Measurements from ENCODE around the gene WEE1. TPM values are rescaled to one million over a fixed set of nuclear protein-coding genes. Genes with fewer than 3 reads are reported as not detected.

The WEE1 gene
- total and polyA plus RNA-seq, 2 donors (not counting 3 experiments of a cell fraction or from before 2014, with no cell fraction given): 19.2 to 42.8 TPM

- Histone ChIP-seq H3K4me3 (replicated peaks in 1 of 3; ENCODE audit: insufficient read depth in 1 of 3, low read depth in 1 of 3, low read length in 3 of 3) (no peak overlapping the region), H4K20me1 (replicated peaks; ENCODE audit: control insufficient read depth, extremely low read depth, insufficient read depth, low read length) (no peaks in the 10 kb centered on the region), H3K27ac (ENCODE audit: insufficient read depth, low read depth, low read length) (no peak overlapping the region), H3K36me3 (ENCODE audit: control insufficient read depth in 2 of 2, extremely low read depth in 1 of 2, insufficient read depth in 2 of 2, low read length in 2 of 2) (no peaks in the 10 kb centered on the region), H3K9ac (replicated peaks; ENCODE audit: extremely low read depth, insufficient read depth, low read length) (no peak overlapping the region), H3K9me1 (replicated peaks; ENCODE audit: control insufficient read depth, extremely low read depth, insufficient read depth, low read length) (no peaks in the 10 kb centered on the region), H3K27me3 (ENCODE audit: control insufficient read depth in 2 of 2, insufficient read depth in 2 of 2, low read length in 2 of 2) (no peaks in the 10 kb centered on the region), H3K4me2 (ENCODE audit: insufficient read depth, low read length) (no peak overlapping the region), H3K9me3 (replicated peaks; ENCODE audit: control insufficient read depth, insufficient read depth, low read length) (no peaks in the 10 kb centered on the region), H3K79me2 (ENCODE audit: control insufficient read depth, insufficient read depth, low read length) (no peaks in the 10 kb centered on the region), H2AFZ (ENCODE audit: low read depth, low read length) (no peak overlapping the region), H3K4me1 (ENCODE audit: control insufficient read depth, extremely low read depth, insufficient read depth, low read length) (peaks cover 3% of the 10 kb centered on the region)
- ChIA-PET CTCF (interaction anchor here (0.7 to 2.8 kb wide), 5 partner anchors 11 to 148 kb away, joined by 3 to 10 read pairs (median 4); no protein-coding TSS in a partner anchor), POLR2A (no interaction called here)
- intact Hi-C loops (cut with micrococcal nuclease) (no loop called here), dilution Hi-C loops (cut with MboI; ENCODE audit: extremely low pct_ligation_motif_present, low sequenced_read_pairs) (loop anchor here (25.0 kb wide), 1 partner anchor 137 kb away; no protein-coding TSS in a partner anchor)
- TF ChIP-seq POLR2A (IDR thresholded peaks at IDR 0.05; ENCODE audit: low read depth, low read length) (no peak), GATA2 (IDR thresholded peaks at IDR 0.05; ENCODE audit: insufficient read depth, insufficient read length, low read depth, low read length) (no peak), JUN (IDR thresholded peaks at IDR 0.05; ENCODE audit: borderline replicate concordance, insufficient read depth, insufficient read length, low read depth) (no peak), POLR2AphosphoS5 (IDR thresholded peaks at IDR 0.05; ENCODE audit: insufficient read depth, low read depth, low read length) (no peak), CTCF (IDR thresholded peaks at IDR 0.05; ENCODE audit: extremely low read depth in 1 of 2, insufficient read depth in 1 of 2, low read depth in 1 of 2, low read length in 2 of 2) (no peak), EZH2 (IDR thresholded peaks at IDR 0.05; ENCODE audit: borderline replicate concordance, low read depth, low read length, severe bottlenecking) (no peak), MYC (IDR thresholded peaks at IDR 0.05; ENCODE audit: low read depth, low read length) (no peak), MAX (IDR thresholded peaks at IDR 0.05; ENCODE audit: insufficient read depth, insufficient read length) (no peak), FOS (IDR thresholded peaks at IDR 0.05; ENCODE audit: borderline replicate concordance, insufficient read depth, low read length) (no peak)
- no TSS peak for BruUV-seq (replicated peaks)
- FAIRE-seq (no peak), DNase-seq (ENCODE audit: low read depth, low spot score) (no peak)
Observed at GRCh38 chr11:9600166-9600565, 26.7 kb downstream of the WEE1 start.
